ENCODE results near the gene CCDC8.

DNA sequence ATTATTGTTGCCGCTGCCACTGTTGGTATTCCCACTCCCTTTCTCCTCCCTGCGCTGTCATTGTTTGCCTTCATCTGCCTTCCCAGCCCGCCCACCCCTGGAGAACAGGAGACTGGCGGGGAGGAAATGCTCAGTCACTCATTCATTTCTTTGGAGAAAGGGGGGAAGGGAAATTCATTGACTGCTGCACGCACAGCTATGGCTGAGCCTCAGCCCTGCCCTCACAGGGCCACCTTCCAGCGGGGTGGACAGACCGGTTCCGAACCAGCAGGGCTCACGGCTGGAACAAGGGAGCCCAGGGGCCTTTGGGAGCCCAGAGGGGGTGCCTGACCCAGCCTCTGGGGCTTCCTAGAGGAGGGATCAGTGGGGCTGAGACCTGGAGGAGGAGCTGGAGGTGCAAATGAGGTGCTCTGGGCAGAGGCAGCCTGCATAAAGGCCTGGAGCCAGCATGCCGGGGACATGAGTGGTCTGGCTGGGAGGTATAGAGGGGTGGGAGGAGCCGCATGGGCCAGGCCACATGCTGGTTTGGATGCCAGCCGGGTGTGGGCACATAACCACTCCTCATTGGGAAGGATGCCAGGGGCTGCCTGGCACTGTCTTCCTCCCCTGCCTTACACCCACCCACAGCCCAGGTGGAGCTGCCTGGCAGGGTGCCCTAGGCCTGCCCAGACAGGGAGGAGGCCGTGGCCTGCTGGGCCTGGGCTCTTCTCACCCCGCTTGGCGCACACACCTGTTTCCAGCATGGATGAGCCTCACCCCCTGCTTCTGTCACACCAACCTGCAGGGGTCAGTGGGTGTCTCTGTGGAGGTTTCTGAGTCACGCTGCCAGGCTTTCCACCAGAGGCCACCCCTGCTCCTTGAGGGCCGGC is 39.6 kb downstream of the CCDC8 start:
- TF ChIP-seq CTCF (IDR thresholded peaks at IDR 0.05; ENCODE audit: low read depth, low read length) (no peak), POLR2A (IDR thresholded peaks at IDR 0.05; ENCODE audit: extremely low read depth, insufficient read length) (no peak)

Data from NB4 (cell line).